Measurements from ENCODE around the gene ARID5B. TPM values are rescaled to one million over a fixed set of nuclear protein-coding genes. Genes with fewer than 3 reads are reported as not detected.

The ARID5B gene
- total RNA-seq, 4 donors from 2014 or later = 17.7 to 54.6 (median 34.8) TPM

DNA sequence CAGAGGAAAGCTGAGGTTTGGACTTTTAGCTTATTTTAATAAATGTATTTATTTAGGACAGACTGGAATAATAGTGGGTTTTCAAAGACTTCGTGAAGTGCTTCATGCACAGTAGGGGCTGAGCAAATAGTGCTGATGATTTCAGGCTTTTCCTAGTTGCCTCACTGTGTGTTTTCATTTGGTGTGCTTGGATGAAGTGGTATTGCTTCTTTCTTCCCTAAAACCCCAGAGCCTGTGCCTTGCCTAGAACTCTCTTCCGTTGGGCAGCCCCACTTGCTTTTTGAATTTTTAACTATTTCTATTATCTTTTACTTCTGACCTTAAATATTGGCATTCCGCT lies 49.6 kb downstream of the ARID5B start:
- H3K4me1 ChIP-seq = peaks cover 0 to 29% (median 11%) of the 10 kb centered on the region in 4 donors
- TF ChIP-seq, protein P1, sequence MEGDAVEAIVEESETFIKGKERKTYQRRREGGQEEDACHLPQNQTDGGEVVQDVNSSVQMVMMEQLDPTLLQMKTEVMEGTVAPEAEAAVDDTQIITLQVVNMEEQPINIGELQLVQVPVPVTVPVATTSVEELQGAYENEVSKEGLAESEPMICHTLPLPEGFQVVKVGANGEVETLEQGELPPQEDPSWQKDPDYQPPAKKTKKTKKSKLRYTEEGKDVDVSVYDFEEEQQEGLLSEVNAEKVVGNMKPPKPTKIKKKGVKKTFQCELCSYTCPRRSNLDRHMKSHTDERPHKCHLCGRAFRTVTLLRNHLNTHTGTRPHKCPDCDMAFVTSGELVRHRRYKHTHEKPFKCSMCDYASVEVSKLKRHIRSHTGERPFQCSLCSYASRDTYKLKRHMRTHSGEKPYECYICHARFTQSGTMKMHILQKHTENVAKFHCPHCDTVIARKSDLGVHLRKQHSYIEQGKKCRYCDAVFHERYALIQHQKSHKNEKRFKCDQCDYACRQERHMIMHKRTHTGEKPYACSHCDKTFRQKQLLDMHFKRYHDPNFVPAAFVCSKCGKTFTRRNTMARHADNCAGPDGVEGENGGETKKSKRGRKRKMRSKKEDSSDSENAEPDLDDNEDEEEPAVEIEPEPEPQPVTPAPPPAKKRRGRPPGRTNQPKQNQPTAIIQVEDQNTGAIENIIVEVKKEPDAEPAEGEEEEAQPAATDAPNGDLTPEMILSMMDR (IDR thresholded peaks at IDR 0.05) = no peak
- TF ChIP-seq EP300 (IDR thresholded peaks at IDR 0.05; ENCODE audit: low read depth) (no peak), POLR2A (IDR thresholded peaks at IDR 0.05) (no peak), POLR2AphosphoS5 (IDR thresholded peaks at IDR 0.05) (no peak)
- in situ Hi-C loops (cut with MboI; ENCODE audit: low pct_ligation_motif_present in 1 of 4, low pct_unique_long_range_greater_than_20kb in 1 of 4, low sequenced_read_pairs in 3 of 4) = no loop called here
- H3K4me3 ChIP-seq = no peak overlapping the region
- no peak for DNase-seq
- intact Hi-C loops (cut with DNase I; ENCODE audit: low total_unique reads) = no loop called here
- H3K9me3 ChIP-seq = no peaks in the 10 kb centered on the region
- H3K27ac ChIP-seq = no peak overlapping the region
- H3K36me3 ChIP-seq = peaks cover 0 to 9% (median 0%) of the 10 kb centered on the region in 4 donors
- 67 to 77% methylated on average over 3 of the region's 3 CpGs for WGBS, 2 donors (ENCODE audit: low coverage in 1 of 2)
- H3K27me3 ChIP-seq = no peaks in the 10 kb centered on the region

DNA sequence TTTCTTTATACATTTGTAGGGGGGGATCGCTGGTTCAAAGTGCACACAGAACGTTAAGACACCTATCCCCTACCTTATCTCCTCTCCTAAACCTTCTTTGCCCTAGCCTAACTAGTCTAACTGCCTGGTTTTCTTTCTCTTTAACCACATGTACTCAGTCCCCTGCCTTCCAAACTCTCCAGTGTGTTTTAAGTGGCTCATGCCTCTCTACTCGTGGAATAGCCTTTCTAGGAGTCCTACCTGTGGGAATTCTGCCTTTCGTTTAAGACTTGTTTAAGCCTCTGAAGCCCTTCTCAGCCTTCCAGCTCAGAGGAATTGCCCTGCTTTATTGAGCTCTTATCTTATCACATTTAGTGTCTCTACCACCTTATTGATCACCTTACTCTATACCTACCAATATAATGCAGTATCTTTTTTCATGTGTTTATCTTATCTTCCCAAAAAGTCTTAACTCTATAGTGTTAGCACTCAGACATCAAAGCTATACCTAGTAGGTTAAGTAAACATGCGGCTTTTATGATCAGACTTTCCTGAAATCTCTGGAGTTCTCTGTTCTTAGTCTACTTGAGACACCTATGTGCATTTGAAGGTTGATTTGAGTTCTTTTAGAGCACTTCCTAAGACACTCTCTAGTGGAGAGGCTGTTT lies 50.7 kb downstream of the ARID5B start:
- H3K27ac ChIP-seq = peak overlapping the region; percentile 6 to 42 (median 23)
- intact Hi-C loops (cut with DNase I; ENCODE audit: low total_unique reads) = no loop called here
- in situ Hi-C loops (cut with MboI; ENCODE audit: low pct_ligation_motif_present in 1 of 4, low pct_unique_long_range_greater_than_20kb in 1 of 4, low sequenced_read_pairs in 3 of 4) = no loop called here
- H3K4me1 ChIP-seq = peaks cover 0 to 29% (median 11%) of the 10 kb centered on the region in 4 donors
- TF ChIP-seq POLR2AphosphoS5 (IDR thresholded peaks at IDR 0.05) = no peak
- TF ChIP-seq EP300 (IDR thresholded peaks at IDR 0.05; ENCODE audit: low read depth) = no peak
- TF ChIP-seq, protein P1 (IDR thresholded peaks at IDR 0.05) = no peak
- TF ChIP-seq POLR2A (IDR thresholded peaks at IDR 0.05) = no peak
- peaks cover 0 to 9% (median 0%) of the 10 kb centered on the region in 4 donors for H3K36me3 ChIP-seq
- H3K4me3 ChIP-seq = no peak overlapping the region
- WGBS, 2 donors (ENCODE audit: low coverage in 1 of 2) = 48 to 58% methylated on average over 5 of the region's 5 CpGs
- no peak for DNase-seq
- no peaks in the 10 kb centered on the region for H3K27me3 ChIP-seq
- no peaks in the 10 kb centered on the region for H3K9me3 ChIP-seq

- peaks cover 0 to 9% (median 0%) of the 10 kb centered on the region in 4 donors for H3K36me3 ChIP-seq
- in situ Hi-C loops (cut with MboI; ENCODE audit: low pct_ligation_motif_present in 1 of 4, low pct_unique_long_range_greater_than_20kb in 1 of 4, low sequenced_read_pairs in 3 of 4) = no loop called here
- no peaks in the 10 kb centered on the region for H3K9me3 ChIP-seq
- no peak for DNase-seq
- intact Hi-C loops (cut with DNase I; ENCODE audit: low total_unique reads) = no loop called here
- no peak overlapping the region for H3K27ac ChIP-seq
- no peak for TF ChIP-seq EP300 (IDR thresholded peaks at IDR 0.05; ENCODE audit: low read depth)
- no peak for TF ChIP-seq POLR2A (IDR thresholded peaks at IDR 0.05)
- TF ChIP-seq, protein P1 (IDR thresholded peaks at IDR 0.05) = no peak
- TF ChIP-seq POLR2AphosphoS5 (IDR thresholded peaks at IDR 0.05) = no peak
- peaks cover 0 to 29% (median 11%) of the 10 kb centered on the region in 4 donors for H3K4me1 ChIP-seq
- no peaks in the 10 kb centered on the region for H3K27me3 ChIP-seq
- 64 to 72% methylated on average over 2 of the region's 2 CpGs for WGBS, 2 donors (ENCODE audit: low coverage in 1 of 2)
- no peak overlapping the region for H3K4me3 ChIP-seq
Measured at GRCh38 chr10:61953183-61953582, 51.7 kb downstream of the ARID5B start.

- in situ Hi-C loops (cut with MboI; ENCODE audit: low pct_ligation_motif_present in 1 of 4, low pct_unique_long_range_greater_than_20kb in 1 of 4, low sequenced_read_pairs in 3 of 4) = no loop called here
- Histone ChIP-seq H3K27me3 (no peaks in the 10 kb centered on the region), H3K9me3 (no peaks in the 10 kb centered on the region), H3K36me3 (no peaks in the 10 kb centered on the region), H3K4me3 (no peak overlapping the region), H3K4me1 (peaks cover 0 to 10% (median 3%) of the 10 kb centered on the region in 4 donors), H3K27ac (no peak overlapping the region)
- DNase-seq = no peak
- TF ChIP-seq EP300 (IDR thresholded peaks at IDR 0.05; ENCODE audit: low read depth) = no peak
- TF ChIP-seq, protein P1 (IDR thresholded peaks at IDR 0.05) = no peak
- TF ChIP-seq POLR2A (IDR thresholded peaks at IDR 0.05) = no peak
- TF ChIP-seq POLR2AphosphoS5 (IDR thresholded peaks at IDR 0.05) = no peak
- 86 to 91% methylated on average over 4 of the region's 4 CpGs for WGBS, 2 donors (ENCODE audit: low coverage in 1 of 2)
- intact Hi-C loops (cut with DNase I; ENCODE audit: low total_unique reads) = no loop called here
Measured at GRCh38 chr10:61957806-61958205, 56.3 kb downstream of the ARID5B start.

Measured in transverse colon (tissue), 4 donors.